GM13977 (cell line): ENCODE measurements around the gene C19orf67.

Source experiments
- DNase-seq: peaks from one replicate; pipeline ENCODE4 v3.0.0; 2012; ENCODE audit warnings: low spot score
- CTCF ChIP-seq: IDR thresholded peaks from 2 replicates; pipeline ENCODE4 v1.5.1; 2012; ENCODE audit warnings: mild to moderate bottlenecking, control low read depth; ENCODE audit not compliant: insufficient read depth; ENCODE audit errors: extremely low read depth, missing control alignments
- in situ Hi-C: fragments of 300-500 bp; cut with MboI; formaldehyde crosslinking; loops from one replicate; pipeline ENCODE4 v1.12.0; 2022; ENCODE audit warnings: low sequenced_read_pairs, low pct_unique_long_range_greater_than_20kb, mixed read lengths, inconsistent platforms; ENCODE audit not compliant: unreplicated experiment

C19orf67 gene

GRCh38 chr19:14115756-14116155 lies 30.2 kb upstream of the C19orf67 start:
- DNase-seq, result no peak
- in situ Hi-C loops, result no loop called here
- TF ChIP-seq CTCF, result no peak

- peak; percentile 47 for TF ChIP-seq CTCF
- DNase-seq, result peak; percentile 60
- in situ Hi-C loops, result no loop called here
These were observed 29.3 kb upstream of the C19orf67 start for GRCh38 chr19:14114854-14115253.

- TF ChIP-seq CTCF, result no peak
- in situ Hi-C loops, result no loop called here
- DNase-seq, result no peak
These were observed 28.9 kb upstream of the C19orf67 start for GRCh38 chr19:14114439-14114838.

GRCh38 chr19:14113762-14114414 lies 28.3 kb upstream of the C19orf67 start:
- DNase-seq, result no peak
- in situ Hi-C loops, result no loop called here
- TF ChIP-seq CTCF, result peak; percentile 50

DNA sequence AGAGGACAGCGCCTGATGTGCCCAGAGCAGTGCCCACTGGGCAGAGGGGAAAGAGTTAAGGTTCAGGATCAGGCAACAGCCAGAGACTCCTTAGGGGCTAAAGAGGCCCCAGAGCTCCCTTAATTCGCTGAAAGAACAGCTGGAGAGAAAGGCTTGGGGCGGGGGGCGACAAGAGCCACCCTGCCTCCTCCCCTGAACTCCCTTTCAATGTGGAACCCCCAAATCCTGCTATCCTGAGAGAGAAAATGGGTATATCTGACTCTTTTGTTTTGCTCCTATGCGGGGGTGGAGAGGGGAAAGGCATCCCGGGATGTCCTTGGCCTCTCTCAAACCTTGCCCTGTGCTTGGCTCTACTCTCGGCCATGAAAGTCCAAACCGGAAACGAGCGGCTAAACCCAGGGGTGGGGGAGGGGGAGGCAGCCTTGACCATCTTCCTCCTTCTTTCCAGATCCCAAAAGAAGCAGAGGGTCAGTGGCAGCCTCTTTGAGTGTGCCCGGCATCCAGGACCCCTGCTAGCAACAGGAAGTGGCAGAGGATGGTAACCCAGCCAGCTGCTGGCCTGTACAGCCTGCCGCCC lies 27.3 kb upstream of the C19orf67 start:
- no peak for TF ChIP-seq CTCF
- DNase-seq, result no peak
- in situ Hi-C loops, result no loop called here

DNA sequence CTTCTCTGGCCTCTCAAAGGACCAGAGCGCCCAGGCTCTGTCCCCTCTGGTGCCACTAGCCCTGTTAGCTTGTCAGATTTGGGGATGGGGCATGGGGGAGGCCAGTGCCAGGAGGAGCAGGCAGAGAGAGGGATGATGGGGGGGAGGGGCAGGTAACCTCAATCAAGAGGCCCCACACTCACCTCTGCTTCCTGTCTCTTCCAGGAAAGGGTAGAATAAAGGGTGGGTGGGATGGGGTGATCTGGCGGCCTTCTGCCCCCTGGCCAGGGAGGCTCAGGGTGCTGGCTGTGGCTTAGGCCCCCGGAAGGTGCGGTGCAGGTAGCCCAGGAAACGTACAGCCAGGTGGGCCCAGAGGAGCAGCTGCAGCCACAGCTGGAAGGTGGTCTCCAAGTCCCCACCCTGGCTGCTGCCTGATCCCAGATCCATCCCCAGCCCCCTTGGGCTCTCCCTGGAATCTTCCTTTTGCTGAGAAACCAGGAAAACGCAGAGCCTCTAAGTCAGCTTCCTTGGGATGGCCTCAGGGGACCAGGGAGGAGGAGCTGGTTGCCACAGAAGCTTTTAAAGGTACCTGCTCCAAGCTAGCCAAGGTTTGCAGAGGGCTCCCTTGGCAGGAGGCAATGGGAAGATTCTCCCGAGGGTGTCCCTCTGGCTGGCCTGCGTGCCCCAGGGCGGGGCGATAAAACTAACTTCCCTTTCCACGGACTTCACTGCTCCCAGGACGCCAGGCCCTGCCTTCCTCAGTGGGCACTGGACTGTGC lies 26.6 kb upstream of the C19orf67 start:
- DNase-seq, result no peak
- TF ChIP-seq CTCF, result no peak
- in situ Hi-C loops, result no loop called here
